CD4-positive, CD25-positive, alpha-beta regulatory T cell (primary cell): Measurements from ENCODE around the gene C12orf43. TPM values are rescaled to one million over a fixed set of nuclear protein-coding genes. Genes with fewer than 3 reads are reported as not detected.

ENCODE experiments used
- ATAC-seq, 2 donors: fragments of 150-1000 bp; cut with Tn5 transposase; one replicate each; pipeline ENCODE4 v1.10.0; 2021; ENCODE audit warnings: low read depth in 2 of 2, moderate number of reproducible peaks in 2 of 2, moderate library complexity in 1 of 2
- DNase-seq, 3 donors: peaks; one replicate each; pipeline versions ENCODE4 v3.0.0 to v3.0.0-alpha.2; 2012 to 2022; ENCODE audit warnings: mixed read lengths in 1 of 3
- H3K27ac ChIP-seq: one replicate; pipeline ENCODE4 v1.7.0; 2013; ENCODE audit warnings: mild to moderate bottlenecking, low read length; ENCODE audit not compliant: insufficient read depth, poor library complexity, severe bottlenecking
- H3K27me3 ChIP-seq: one replicate; pipeline ENCODE4 v1.7.0; 2013; ENCODE audit warnings: low read length; ENCODE audit not compliant: control insufficient read depth, insufficient read depth
- H3K36me3 ChIP-seq: one replicate; pipeline ENCODE4 v1.7.0; 2013; ENCODE audit warnings: mild to moderate bottlenecking, low read length, moderate library complexity; ENCODE audit not compliant: control insufficient read depth, insufficient read depth
- H3K4me1 ChIP-seq: 2 replicates; pipeline ENCODE4 v1.7.0; 2013; ENCODE audit warnings: mild to moderate bottlenecking, low read length; ENCODE audit not compliant: insufficient read depth, control insufficient read depth, poor library complexity, severe bottlenecking
- H3K4me3 ChIP-seq: one replicate; pipeline ENCODE4 v1.7.0; 2013; ENCODE audit warnings: low read depth, mild to moderate bottlenecking, low read length, moderate library complexity
- H3K9me3 ChIP-seq, 2 experiments: 1 replicate in 1 of 2; 2 replicates in 1 of 2; pipeline ENCODE4 v1.7.0; 2013; ENCODE audit warnings: low read length in 2 of 2, mild to moderate bottlenecking in 1 of 2, moderate library complexity in 1 of 2; ENCODE audit not compliant: control insufficient read depth in 2 of 2
- H3K27ac Mint-ChIP-seq, 3 donors: one replicate each; pipeline ENCODE4 v1.8.0; 2020 to 2022; ENCODE audit warnings: mild to moderate bottlenecking in 3 of 3, mixed read lengths in 3 of 3, moderate library complexity in 2 of 3
- H3K27me3 Mint-ChIP-seq: one replicate; pipeline ENCODE4 v1.8.0; 2022; ENCODE audit warnings: mild to moderate bottlenecking, mixed read lengths
- H3K36me3 Mint-ChIP-seq: one replicate; pipeline ENCODE4 v1.8.0; 2020; ENCODE audit warnings: mixed read lengths
- H3K4me1 Mint-ChIP-seq, 4 donors: one replicate each; pipeline ENCODE4 v1.8.0; 2020 to 2022; ENCODE audit warnings: mixed read lengths in 4 of 4, mild to moderate bottlenecking in 1 of 4
- H3K4me3 Mint-ChIP-seq, 4 donors: one replicate each; pipeline ENCODE4 v1.8.0; 2020 to 2022; ENCODE audit warnings: mild to moderate bottlenecking in 4 of 4, mixed read lengths in 4 of 4, moderate library complexity in 3 of 4
- H3K9me3 Mint-ChIP-seq, 7 donors: one replicate each; pipeline ENCODE4 v1.8.0; 2020 to 2022; ENCODE audit warnings: mixed read lengths in 7 of 7, mild to moderate bottlenecking in 3 of 7, moderate library complexity in 2 of 7
- polyA plus RNA-seq, 4 donors: library from polyadenylated mRNA; unstranded; fragments of 300-500 nt; fragmentation: Illumina TruSeq; gene quantifications; one replicate each; pipeline ENCODE4 v1.2.3, GENCODE V29; 2021
- total RNA-seq: library from RNA; stranded (reverse); gene quantifications from one replicate; pipeline ENCODE4 v1.2.3, GENCODE V29; 2022

Gene C12orf43
- total and polyA plus RNA-seq, 5 donors from 2014 or later: 12.1 to 16.1 (median 15.0) TPM

DNA sequence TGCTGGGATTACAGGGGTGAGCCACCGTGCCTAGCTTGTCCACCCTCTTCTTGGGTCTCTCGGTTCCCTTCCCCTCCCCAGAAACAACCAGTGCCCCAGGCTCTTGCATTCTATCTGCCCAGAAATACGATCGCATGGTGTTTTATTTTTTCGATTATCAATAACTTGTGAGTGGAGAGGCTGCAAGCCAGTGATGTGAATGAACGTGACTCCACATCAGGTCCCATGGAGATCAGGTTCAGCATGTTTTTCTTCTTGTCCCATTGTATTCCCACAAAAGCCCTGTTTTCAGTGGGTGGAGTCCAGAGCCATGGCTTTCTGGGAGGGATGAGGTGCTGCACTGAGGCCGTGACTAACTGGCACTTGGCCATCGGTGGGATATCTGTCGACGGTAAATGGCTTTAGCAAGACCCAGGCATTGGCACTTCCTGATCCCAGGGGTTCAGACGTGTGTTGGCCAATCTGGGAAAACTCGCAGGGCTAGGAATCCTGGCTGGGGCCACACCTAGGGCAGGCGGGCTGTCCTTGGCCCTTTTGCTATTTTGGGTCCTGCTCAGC is 50.7 kb downstream of the C12orf43 start:
- Mint-ChIP-seq H3K27me3 (peaks cover 17% of the 10 kb centered on the region), H3K4me3 (no peak overlapping the region), H3K36me3 (no peaks in the 10 kb centered on the region), H3K9me3 (no peaks in the 10 kb centered on the region), H3K4me1 (no peaks in the 10 kb centered on the region), H3K27ac (no peak overlapping the region)
- H3K4me3 ChIP-seq: no peak overlapping the region
- H3K27me3 ChIP-seq: no peaks in the 10 kb centered on the region
- DNase-seq (no peak), ATAC-seq (no peak)
- H3K4me1 ChIP-seq: no peaks in the 10 kb centered on the region
- no peak overlapping the region for H3K27ac ChIP-seq
- no peaks in the 10 kb centered on the region for H3K36me3 ChIP-seq
- no peaks in the 10 kb centered on the region for H3K9me3 ChIP-seq

DNA sequence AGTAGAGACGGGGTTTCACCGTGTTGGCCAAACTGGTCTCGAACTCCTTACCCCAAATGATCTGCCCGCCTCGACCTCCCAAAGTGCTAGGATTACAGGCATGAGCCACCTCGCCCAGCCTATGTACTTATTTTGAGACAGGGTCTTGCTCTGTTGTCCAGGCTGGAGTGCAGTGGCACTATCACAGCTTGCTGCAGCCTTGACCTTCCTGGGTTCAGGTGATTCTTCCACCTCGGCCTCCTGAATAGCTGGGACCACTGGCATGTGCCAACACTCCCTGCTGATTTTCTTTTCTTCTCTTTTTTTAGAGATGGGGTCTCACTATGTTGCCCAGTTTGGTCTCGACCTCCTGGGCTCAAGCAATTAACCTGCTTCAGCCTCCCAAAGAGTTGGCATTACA is 52.0 kb downstream of the C12orf43 start:
- no peak overlapping the region for H3K4me3 Mint-ChIP-seq
- H3K27ac Mint-ChIP-seq: no peak overlapping the region
- peaks cover 6% of the 10 kb centered on the region for H3K4me1 ChIP-seq
- no peaks in the 10 kb centered on the region for H3K9me3 Mint-ChIP-seq
- H3K4me3 ChIP-seq: no peak overlapping the region
- no peaks in the 10 kb centered on the region for H3K36me3 ChIP-seq
- no peaks in the 10 kb centered on the region for H3K36me3 Mint-ChIP-seq
- no peak for DNase-seq
- ATAC-seq: no peak
- peaks cover 15% of the 10 kb centered on the region for H3K27me3 Mint-ChIP-seq
- no peaks in the 10 kb centered on the region for H3K27me3 ChIP-seq
- no peaks in the 10 kb centered on the region for H3K9me3 ChIP-seq
- peaks cover 0 to 8% (median 5%) of the 10 kb centered on the region in 4 donors for H3K4me1 Mint-ChIP-seq
- no peak overlapping the region for H3K27ac ChIP-seq

DNA sequence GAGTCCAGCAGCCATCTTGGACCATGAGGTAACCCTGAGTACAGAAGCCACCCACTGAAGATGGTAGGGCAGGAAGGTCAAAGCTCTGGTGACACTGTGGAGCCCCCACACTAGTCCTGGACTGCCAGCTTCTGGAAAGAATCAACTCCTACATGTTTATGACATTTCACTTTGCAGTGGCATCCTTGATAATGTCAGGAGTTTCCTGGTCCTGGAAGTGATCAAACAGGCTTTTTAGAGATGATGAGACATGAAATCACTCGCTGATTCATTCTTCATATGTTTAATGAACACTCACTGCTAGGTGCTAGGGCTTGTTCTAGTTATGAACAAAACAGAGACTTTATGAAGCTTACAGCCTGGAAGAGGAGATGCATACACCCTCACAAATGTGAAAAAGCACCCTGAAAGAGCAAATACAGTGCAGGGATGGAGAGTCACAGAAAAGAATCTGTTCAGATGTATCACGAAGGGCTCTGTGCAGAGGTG is 53.7 kb downstream of the C12orf43 start:
- H3K36me3 Mint-ChIP-seq: no peaks in the 10 kb centered on the region
- Histone ChIP-seq H3K36me3 (no peaks in the 10 kb centered on the region), H3K4me1 (peaks cover 6% of the 10 kb centered on the region), H3K4me3 (no peak overlapping the region), H3K27me3 (no peaks in the 10 kb centered on the region), H3K27ac (no peak overlapping the region), H3K9me3 (no peaks in the 10 kb centered on the region)
- no peak overlapping the region for H3K4me3 Mint-ChIP-seq
- no peaks in the 10 kb centered on the region for H3K9me3 Mint-ChIP-seq
- DNase-seq (no peak), ATAC-seq (no peak)
- peaks cover 0 to 12% (median 5%) of the 10 kb centered on the region in 4 donors for H3K4me1 Mint-ChIP-seq
- H3K27ac Mint-ChIP-seq: no peak overlapping the region
- H3K27me3 Mint-ChIP-seq: peaks cover 9% of the 10 kb centered on the region

DNA sequence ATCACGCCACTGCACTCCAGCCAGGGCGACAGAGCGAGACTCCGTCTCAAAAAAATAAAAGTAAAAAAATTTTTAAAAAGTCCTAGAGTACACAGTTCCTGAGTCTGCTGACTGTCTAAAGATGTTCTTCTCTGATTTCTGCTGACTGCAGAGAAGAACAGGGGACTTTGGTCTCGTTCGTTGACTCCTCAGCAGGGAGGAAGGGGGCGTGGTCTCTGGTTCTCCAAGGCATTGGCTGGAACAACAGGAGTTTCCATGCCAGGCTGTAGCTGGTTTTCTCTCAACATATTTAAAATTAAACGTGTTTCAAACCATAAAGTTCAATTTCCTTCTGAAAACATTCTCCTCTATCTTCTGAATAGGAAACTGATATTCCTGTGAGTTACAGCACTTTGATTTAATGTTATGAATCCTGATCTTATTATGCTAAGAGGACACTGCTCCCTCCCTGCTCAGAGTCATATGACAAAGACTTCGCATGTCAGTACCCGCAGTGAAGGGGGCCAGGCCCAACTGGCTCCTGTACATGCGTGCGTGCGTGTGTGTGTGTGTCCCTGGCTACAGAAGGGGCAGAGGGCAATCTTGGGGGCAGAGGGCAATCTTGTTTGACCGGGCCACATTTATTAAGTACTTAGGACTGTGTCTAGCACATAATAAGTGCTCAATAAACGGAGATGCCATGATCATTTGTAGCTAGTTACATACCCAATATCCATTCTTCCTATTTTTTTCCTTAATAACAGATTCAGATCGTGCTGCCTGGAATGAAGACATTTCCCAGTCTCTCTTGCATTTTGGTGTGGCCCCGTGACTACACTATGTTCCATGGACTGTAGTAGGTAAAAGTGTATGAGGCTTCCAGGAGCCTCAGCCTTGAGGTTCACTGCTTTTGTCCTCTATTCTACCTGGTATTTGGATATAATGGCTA is 54.4 kb downstream of the C12orf43 start:
- DNase-seq (no peak), ATAC-seq (no peak)
- no peaks in the 10 kb centered on the region for H3K9me3 ChIP-seq
- no peaks in the 10 kb centered on the region for H3K9me3 Mint-ChIP-seq
- no peak overlapping the region for H3K4me3 ChIP-seq
- peaks cover 6% of the 10 kb centered on the region for H3K4me1 ChIP-seq
- peaks cover 0 to 12% (median 5%) of the 10 kb centered on the region in 4 donors for H3K4me1 Mint-ChIP-seq
- no peak overlapping the region for H3K27ac ChIP-seq
- H3K27me3 ChIP-seq: no peaks in the 10 kb centered on the region
- no peaks in the 10 kb centered on the region for H3K36me3 ChIP-seq
- H3K27me3 Mint-ChIP-seq: peaks cover 4% of the 10 kb centered on the region
- no peaks in the 10 kb centered on the region for H3K36me3 Mint-ChIP-seq
- H3K4me3 Mint-ChIP-seq: no peak overlapping the region
- no peak overlapping the region for H3K27ac Mint-ChIP-seq

DNA sequence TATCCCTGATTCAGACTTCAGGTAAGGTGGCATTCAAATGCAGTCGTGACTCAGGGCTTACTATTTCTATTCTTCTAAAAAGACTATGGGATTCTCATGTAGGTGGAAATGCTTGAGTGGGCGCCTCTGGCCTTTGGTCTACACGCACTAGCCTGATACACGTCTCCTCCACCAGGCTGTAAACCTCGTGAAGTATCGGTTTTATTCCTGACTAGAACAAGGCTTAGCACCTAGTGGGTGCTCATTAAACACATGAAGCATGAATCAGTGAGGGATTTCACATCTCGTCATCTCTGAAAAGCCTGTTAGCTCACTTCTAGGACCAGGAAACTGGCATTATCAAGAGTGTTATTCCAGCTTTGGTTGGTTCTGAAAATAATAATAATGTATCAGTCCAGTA is 55.6 kb downstream of the C12orf43 start:
- no peaks in the 10 kb centered on the region for H3K27me3 ChIP-seq
- no peak overlapping the region for H3K27ac Mint-ChIP-seq
- peaks cover 4% of the 10 kb centered on the region for H3K27me3 Mint-ChIP-seq
- ATAC-seq (no peak), DNase-seq (no peak)
- H3K9me3 Mint-ChIP-seq: no peaks in the 10 kb centered on the region
- no peak overlapping the region for H3K4me3 ChIP-seq
- no peak overlapping the region for H3K27ac ChIP-seq
- H3K4me1 ChIP-seq: peaks cover 6% of the 10 kb centered on the region
- peaks cover 0 to 12% (median 5%) of the 10 kb centered on the region in 4 donors for H3K4me1 Mint-ChIP-seq
- H3K36me3 Mint-ChIP-seq: no peaks in the 10 kb centered on the region
- H3K4me3 Mint-ChIP-seq: no peak overlapping the region
- H3K9me3 ChIP-seq: no peaks in the 10 kb centered on the region
- no peaks in the 10 kb centered on the region for H3K36me3 ChIP-seq

DNA sequence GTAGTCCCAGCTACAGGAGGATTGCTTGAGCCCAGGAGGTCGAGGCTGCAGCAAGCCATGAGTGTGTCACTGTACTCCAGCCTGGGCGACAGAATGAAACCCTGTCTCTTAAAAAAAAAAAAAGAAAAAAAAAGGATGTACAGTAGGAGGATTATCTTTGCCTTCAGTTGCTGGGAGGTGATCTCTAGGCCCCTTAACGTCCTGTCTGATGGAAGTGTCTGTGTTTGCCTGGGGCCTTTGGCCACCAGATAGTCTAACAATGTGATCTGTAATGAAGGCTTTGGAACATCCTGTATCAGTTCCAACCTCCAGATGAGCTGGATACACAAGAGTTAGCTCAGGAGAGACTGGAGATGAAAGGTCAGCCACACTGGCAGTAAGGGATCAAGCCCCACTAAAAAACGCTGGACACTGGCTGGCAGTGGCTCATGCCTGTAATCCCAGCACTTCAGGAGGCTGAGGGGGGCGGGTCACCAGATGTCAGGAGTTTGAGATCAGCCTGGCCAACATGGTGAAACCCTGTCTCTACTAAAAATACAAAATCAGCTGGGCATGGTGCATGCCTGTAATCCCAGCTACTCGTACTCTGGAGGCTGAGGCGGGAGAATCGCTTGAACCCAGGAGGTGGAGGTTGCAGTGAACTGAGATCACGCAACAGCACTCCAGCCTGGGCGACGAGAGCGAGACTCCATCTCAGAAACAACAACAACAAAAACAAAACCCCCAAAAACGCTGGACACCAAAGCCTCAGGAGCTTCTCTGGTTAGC is 57.0 kb downstream of the C12orf43 start:
- no peaks in the 10 kb centered on the region for H3K9me3 Mint-ChIP-seq

DNA sequence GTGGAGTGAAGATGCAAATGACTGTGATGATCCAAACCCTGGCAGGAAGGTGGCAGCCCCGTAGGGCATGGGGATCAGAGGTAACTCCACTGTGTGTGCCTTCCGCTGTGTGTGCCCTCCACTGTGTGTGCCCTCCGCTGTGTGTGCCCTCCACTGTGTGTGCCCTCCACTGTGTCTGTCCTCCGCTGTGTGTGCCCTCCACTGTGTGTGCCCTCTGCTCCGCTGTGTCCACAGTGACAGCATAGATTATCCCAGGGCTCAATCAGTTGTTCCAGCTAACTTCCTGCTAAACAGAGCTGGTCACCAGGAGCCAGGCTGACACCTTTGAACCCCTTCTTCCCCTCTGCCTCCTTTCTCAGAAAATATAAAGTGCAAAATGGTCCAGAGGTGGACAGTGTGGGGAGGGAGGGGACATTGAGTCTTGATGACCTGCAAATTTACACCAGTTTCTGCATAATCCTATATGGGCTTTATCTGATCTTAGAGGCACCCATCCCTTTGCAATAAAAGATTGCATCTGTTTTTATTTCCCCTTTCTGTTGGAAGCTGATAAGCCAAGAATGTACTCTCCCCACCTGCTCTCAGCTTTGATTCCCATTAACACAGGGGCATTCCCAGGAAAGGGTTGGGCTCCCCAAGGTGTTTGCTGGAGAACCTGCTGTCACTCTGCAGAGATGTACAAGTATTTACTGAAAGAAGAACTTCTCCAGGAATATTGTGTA is 59.5 kb downstream of the C12orf43 start:
- H3K27ac ChIP-seq: no peak overlapping the region
- H3K4me3 Mint-ChIP-seq: no peak overlapping the region
- H3K36me3 Mint-ChIP-seq: no peaks in the 10 kb centered on the region
- no peaks in the 10 kb centered on the region for H3K27me3 ChIP-seq
- no peaks in the 10 kb centered on the region for H3K9me3 ChIP-seq
- no peak overlapping the region for H3K4me3 ChIP-seq
- no peaks in the 10 kb centered on the region for H3K36me3 ChIP-seq
- H3K4me1 ChIP-seq: peaks cover 6% of the 10 kb centered on the region
- no peak for ATAC-seq
- no peak overlapping the region for H3K27ac Mint-ChIP-seq
- no peaks in the 10 kb centered on the region for H3K9me3 Mint-ChIP-seq
- peaks cover 6% of the 10 kb centered on the region for H3K27me3 Mint-ChIP-seq
- DNase-seq: no peak
- peaks cover 0 to 12% (median 5%) of the 10 kb centered on the region in 4 donors for H3K4me1 Mint-ChIP-seq

More for the DNA sequence above, 57.0 kb downstream of the C12orf43 start:
- no peak overlapping the region for H3K27ac ChIP-seq
- H3K4me1 ChIP-seq: peaks cover 6% of the 10 kb centered on the region
- H3K27me3 Mint-ChIP-seq: peaks cover 11% of the 10 kb centered on the region
- no peaks in the 10 kb centered on the region for H3K27me3 ChIP-seq
- ATAC-seq (no peak), DNase-seq (no peak)
- no peaks in the 10 kb centered on the region for H3K36me3 ChIP-seq
- no peak overlapping the region for H3K4me3 ChIP-seq
- no peaks in the 10 kb centered on the region for H3K36me3 Mint-ChIP-seq
- H3K4me1 Mint-ChIP-seq: peaks cover 0 to 12% (median 5%) of the 10 kb centered on the region in 4 donors
- no peaks in the 10 kb centered on the region for H3K9me3 ChIP-seq
- H3K27ac Mint-ChIP-seq: peak overlapping the region in 2 of 3 donors; percentile 31 to 83
- H3K4me3 Mint-ChIP-seq: peak overlapping the region in 1 of 4 donors; percentile 5
